Adrenal gland (tissue), 12 donors: ENCODE measurements around the gene LAMTOR2. TPM values are rescaled to one million over a fixed set of nuclear protein-coding genes. Genes with fewer than 3 reads are reported as not detected.

Experiments used
- DNase-seq, 7 donors: peaks; one replicate each; pipeline ENCODE4 v3.0.0-alpha.2; 2019 to 2020
- H3K27ac ChIP-seq, 5 donors: fragments of 200-600 bp; sonication (generic) in 4 of 5; 1 replicate in 3 of 5; 2 replicates in 2 of 5; pipeline versions ENCODE4 v1.5.1 to v1.8.0; 2016 to 2020; ENCODE audit warnings: mild to moderate bottlenecking in 1 of 5
- H3K27me3 ChIP-seq: fragments of 200-600 bp; 2 replicates; pipeline ENCODE4 v1.8.0; 2021
- H3K36me3 ChIP-seq, 2 donors: fragments of 200-600 bp; replicated peaks in 1 of 2; 1 replicate in 1 of 2; 2 replicates in 1 of 2; pipeline versions ENCODE4 v1.5.1 to v1.8.0; 2018 to 2022
- H3K4me1 ChIP-seq, 2 donors: fragments of 200-600 bp; replicated peaks in 1 of 2; 1 replicate in 1 of 2; 2 replicates in 1 of 2; pipeline versions ENCODE4 v1.5.1 to v1.8.0; 2018 to 2021
- H3K4me3 ChIP-seq, 4 donors: fragments of 200-600 bp; sonication (generic) in 3 of 4; one replicate each; pipeline ENCODE4 v1.5.1; 2016 to 2018
- H3K9me3 ChIP-seq, 3 donors: fragments of 200-600 bp; sonication (generic) in 1 of 3; replicated peaks in 1 of 3; 1 replicate in 2 of 3; 2 replicates in 1 of 3; pipeline versions ENCODE4 v1.5.1 to v1.8.0; 2016 to 2021
- POLR2A ChIP-seq, 2 donors: fragments of 450-650 bp; IDR thresholded peaks; one replicate each; pipeline ENCODE4 v1.6.1; 2017; ENCODE audit warnings: antibody characterized with exemption in 2 of 2, mild to moderate bottlenecking in 2 of 2, moderate library complexity in 1 of 2
- WGBS, 4 donors: extraction: QIAGEN DNeasy Blood & Tissue Kit in 2 of 4; methylation state at CpG; one replicate each; pipeline versions ENCODE4 v1.1.5 to v1.1.7; 2013 to 2017; 5-methylcytosine and 5-hydroxymethylcytosine counted together
- intact Hi-C, 2 donors: fragments of 100-400 bp; cut with DNase I; formaldehyde crosslinking; loops; one replicate each; pipeline versions ENCODE4 v1.14.1 to v1.15.0; 2022 to 2023
- polyA plus RNA-seq, 3 donors: library from polyadenylated mRNA; stranded (reverse); fragments of 200-250 nt in 2 of 3; fragments of 350-450 nt in 1 of 3; fragmentation: Illumina TruSeq in 1 of 3; extraction: RNeasy Lipid Tissue Mini Kit (QIAGEN cat#74804) in 1 of 3; gene quantifications; one replicate each; pipeline ENCODE4 v1.2.3, GENCODE V29; 2013 to 2014
- total RNA-seq, 9 donors: library from RNA; depleted of rRNA in 4 of 9; stranded (reverse); fragments of >200 nt in 4 of 9; fragments of 120-200 nt in 1 of 9; fragmentation: NEBNext Ultra II Directional in 1 of 9; extraction: Animal tissue kit (Norgen Biotek cat#: 25700) in 1 of 9; gene quantifications; one replicate each; pipeline versions ENCODE4 v1.1.0 to v1.2.4, GENCODE V29; 2013 to 2023
- TF ChIP-seq, protein P1 (sequence below), 6 experiments: fragments of 450-650 bp in 4 of 6; fragments of 200-600 bp in 2 of 6; sonication (generic) in 1 of 6; IDR thresholded peaks; 1 replicate in 5 of 6; 2 replicates in 1 of 6; pipeline versions ENCODE4 v1.5.1 to v1.8.0; 2016 to 2021; ENCODE audit warnings: antibody characterized with exemption in 6 of 6, mild to moderate bottlenecking in 2 of 6, moderate library complexity in 1 of 6
- donor health status: healthy with polysubstance abuse.
- donor health status: Bipolar disorder and iron deficiency.
- donor health status: DM: yes; HTN: yes; CAD: no.
- donor health status: DM: no; HTN: no; CAD: no.
- donor health status: DM: no; HTN: no; CAD: no.
- donor health status: DM: yes; HTN: yes; CAD: no.

Gene LAMTOR2
- total and polyA plus RNA-seq, 12 donors, result 53.6 to 216 (median 86.3) TPM

GRCh38 chr1:156006666-156007376 is 47.8 kb upstream of the LAMTOR2 start:
- TF ChIP-seq POLR2A (IDR thresholded peaks at IDR 0.05), result no peak
- TF ChIP-seq, protein P1, sequence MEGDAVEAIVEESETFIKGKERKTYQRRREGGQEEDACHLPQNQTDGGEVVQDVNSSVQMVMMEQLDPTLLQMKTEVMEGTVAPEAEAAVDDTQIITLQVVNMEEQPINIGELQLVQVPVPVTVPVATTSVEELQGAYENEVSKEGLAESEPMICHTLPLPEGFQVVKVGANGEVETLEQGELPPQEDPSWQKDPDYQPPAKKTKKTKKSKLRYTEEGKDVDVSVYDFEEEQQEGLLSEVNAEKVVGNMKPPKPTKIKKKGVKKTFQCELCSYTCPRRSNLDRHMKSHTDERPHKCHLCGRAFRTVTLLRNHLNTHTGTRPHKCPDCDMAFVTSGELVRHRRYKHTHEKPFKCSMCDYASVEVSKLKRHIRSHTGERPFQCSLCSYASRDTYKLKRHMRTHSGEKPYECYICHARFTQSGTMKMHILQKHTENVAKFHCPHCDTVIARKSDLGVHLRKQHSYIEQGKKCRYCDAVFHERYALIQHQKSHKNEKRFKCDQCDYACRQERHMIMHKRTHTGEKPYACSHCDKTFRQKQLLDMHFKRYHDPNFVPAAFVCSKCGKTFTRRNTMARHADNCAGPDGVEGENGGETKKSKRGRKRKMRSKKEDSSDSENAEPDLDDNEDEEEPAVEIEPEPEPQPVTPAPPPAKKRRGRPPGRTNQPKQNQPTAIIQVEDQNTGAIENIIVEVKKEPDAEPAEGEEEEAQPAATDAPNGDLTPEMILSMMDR (IDR thresholded peaks at IDR 0.05), result no peak
- peaks cover 0 to 36% of the 10 kb centered on the region in 2 donors for H3K36me3 ChIP-seq
- no peaks in the 10 kb centered on the region for H3K27me3 ChIP-seq
- H3K9me3 ChIP-seq, result no peaks in the 10 kb centered on the region
- no peak for DNase-seq
- peaks cover 0 to 9% of the 10 kb centered on the region in 2 donors for H3K4me1 ChIP-seq
- intact Hi-C loops, result loop anchor here in 1 of 2 donors (10.0 kb wide), 1 partner anchor 58 kb away; the partner anchor contains the start of gene RAB25
- 76 to 90% (median 80%) methylated on average over 6 to 7 of the region's 7 CpGs for WGBS, 4 donors
- H3K4me3 ChIP-seq, result no peak overlapping the region
- H3K27ac ChIP-seq, result no peak overlapping the region

DNA sequence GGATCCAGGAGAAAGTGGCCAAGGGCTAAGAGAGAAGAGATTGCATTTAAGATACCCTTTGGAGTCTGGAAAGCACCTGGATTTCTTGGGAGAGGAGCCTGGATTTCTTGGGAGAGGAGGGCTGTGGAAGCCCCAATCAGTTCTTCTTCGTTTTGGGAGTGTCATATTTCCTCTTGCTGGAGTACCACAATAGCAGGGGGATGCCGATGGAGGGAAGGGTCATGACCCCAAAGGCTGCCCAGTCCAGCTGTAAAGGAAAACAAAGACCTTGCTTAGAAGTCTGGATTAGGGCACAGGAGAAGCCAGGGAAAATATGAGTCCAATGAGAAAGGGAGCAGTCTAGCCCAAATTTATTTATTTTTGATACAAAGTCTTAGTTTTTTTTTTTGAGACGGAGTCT is 45.2 kb upstream of the LAMTOR2 start:
- DNase-seq, result no peak
- H3K27me3 ChIP-seq, result no peaks in the 10 kb centered on the region
- H3K9me3 ChIP-seq, result no peaks in the 10 kb centered on the region
- H3K4me3 ChIP-seq, result no peak overlapping the region
- no peak overlapping the region for H3K27ac ChIP-seq
- WGBS, 4 donors, result 53 to 71% (median 56%) methylated on average over 3 of the region's 3 CpGs
- TF ChIP-seq, protein P1 (IDR thresholded peaks at IDR 0.05), result no peak
- TF ChIP-seq POLR2A (IDR thresholded peaks at IDR 0.05), result no peak
- H3K36me3 ChIP-seq, result peaks cover 0 to 62% of the 10 kb centered on the region in 2 donors
- H3K4me1 ChIP-seq, result peaks cover 0 to 5% of the 10 kb centered on the region in 2 donors
- intact Hi-C loops, result loop anchor here in 1 of 2 donors (10.0 kb wide), 1 partner anchor 55 kb away; the partner anchor contains the start of gene RAB25

DNA sequence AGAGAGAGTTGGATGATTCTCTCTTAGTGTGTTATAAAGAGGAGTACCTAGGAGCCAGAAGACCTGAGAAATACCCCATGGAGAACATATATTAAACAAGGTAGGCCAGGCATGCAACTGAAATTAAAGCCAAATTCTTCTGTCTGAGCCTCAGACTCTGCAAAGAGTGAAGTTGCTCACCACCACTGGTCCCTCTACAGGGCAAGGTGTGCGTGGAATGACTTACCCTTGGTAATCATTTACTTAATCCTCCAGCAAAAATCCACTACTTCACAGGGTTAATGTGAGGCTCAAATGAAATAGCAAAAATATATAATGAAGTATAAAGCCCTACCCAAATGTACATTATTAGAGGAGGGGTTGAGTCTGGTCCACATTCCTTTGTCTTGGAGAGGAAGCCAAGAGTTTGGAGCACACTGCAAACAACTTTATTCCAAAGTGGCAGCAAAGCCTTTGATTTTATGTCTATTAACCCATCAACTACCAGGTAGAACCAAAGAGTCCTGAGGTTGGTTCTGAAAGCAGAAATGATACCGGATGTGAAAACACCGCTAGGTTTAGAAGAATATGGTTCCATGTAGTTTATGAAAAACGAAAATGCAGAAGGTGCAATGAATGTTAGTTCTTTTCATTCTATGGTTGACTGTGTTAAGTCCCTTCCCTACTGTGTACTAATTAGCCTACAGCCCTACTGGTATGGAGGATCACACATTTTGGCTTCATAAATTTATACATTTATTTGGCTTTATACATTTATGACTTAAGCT is 42.3 kb upstream of the LAMTOR2 start:
- peaks cover 0 to 5% of the 10 kb centered on the region in 2 donors for H3K4me1 ChIP-seq
- DNase-seq, result no peak
- peaks cover 0 to 88% of the 10 kb centered on the region in 2 donors for H3K36me3 ChIP-seq
- H3K27me3 ChIP-seq, result no peaks in the 10 kb centered on the region
- intact Hi-C loops, result loop anchor here in 1 of 2 donors (5.0 kb wide), 1 partner anchor 45 kb away; no protein-coding TSS in a partner anchor
- TF ChIP-seq, protein P1 (IDR thresholded peaks at IDR 0.05), result no peak
- TF ChIP-seq POLR2A (IDR thresholded peaks at IDR 0.05), result no peak
- H3K27ac ChIP-seq, result no peak overlapping the region
- no peak overlapping the region for H3K4me3 ChIP-seq
- WGBS, 4 donors, result 84 to 92% (median 88%) methylated on average over 4 of the region's 4 CpGs
- no peaks in the 10 kb centered on the region for H3K9me3 ChIP-seq

DNA sequence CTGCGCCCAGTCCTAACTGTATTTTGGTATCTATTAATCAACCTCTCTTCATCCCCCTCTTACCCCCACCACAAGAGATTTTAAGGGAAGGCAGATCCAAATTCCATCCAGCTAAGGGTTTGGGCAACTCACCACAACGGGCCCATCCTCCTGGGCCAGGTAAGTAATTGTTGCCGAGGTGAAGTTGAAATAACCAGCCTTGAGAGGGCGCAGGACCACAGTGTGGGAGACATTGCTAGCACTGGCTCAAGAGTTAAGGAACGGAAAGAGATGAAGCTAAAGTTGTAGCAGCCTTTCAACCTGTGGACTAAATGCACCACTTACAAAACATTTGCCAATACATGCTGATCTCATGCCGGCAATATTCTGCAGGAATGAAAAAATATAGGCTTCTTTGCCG is 39.8 kb upstream of the LAMTOR2 start:
- Histone ChIP-seq H3K27me3 (no peaks in the 10 kb centered on the region), H3K4me3 (no peak overlapping the region), H3K9me3 (no peaks in the 10 kb centered on the region), H3K4me1 (peaks cover 13 to 20% of the 10 kb centered on the region in 2 donors), H3K27ac (no peak overlapping the region), H3K36me3 (peaks cover 0 to 87% of the 10 kb centered on the region in 2 donors)
- no peak for TF ChIP-seq POLR2A (IDR thresholded peaks at IDR 0.05)
- TF ChIP-seq, protein P1 (IDR thresholded peaks at IDR 0.05), result no peak
- intact Hi-C loops, result loop anchor here in 1 of 2 donors (5.0 kb wide), 1 partner anchor 42 kb away; no protein-coding TSS in a partner anchor
- WGBS, 4 donors, result 89 to 95% (median 91%) methylated on average over 7 of the region's 7 CpGs
- no peak for DNase-seq
